ENCODE data around the gene APOC3. TPM values are rescaled to one million over a fixed set of nuclear protein-coding genes. Genes with fewer than 3 reads are reported as not detected.
A peak's percentile ranks its signal among the peaks of the same experiment; 100 is the strongest.

The APOC3 gene
- total and polyA plus RNA-seq, 4 donors: 0.14 to 2.3 TPM; not detected in 2

GRCh38 chr11:116866804-116867455 lies 37.2 kb downstream of the APOC3 start:
- no peaks in the 10 kb centered on the region for H3K9me3 ChIP-seq (ENCODE audit: control insufficient read depth in 4 of 4, insufficient read depth in 3 of 4, low read length in 3 of 4)
- DNase-seq: no peak
- H3K36me3 ChIP-seq (ENCODE audit: control insufficient read depth in 4 of 4, insufficient read depth in 4 of 4, low read length in 4 of 4): peaks cover 29 to 50% (median 38%) of the 10 kb centered on the region in 4 donors
- no peak for TF ChIP-seq CTCF (IDR thresholded peaks at IDR 0.05; ENCODE audit: control extremely low read depth, extremely low read depth)
- no peak overlapping the region for H3K4me3 ChIP-seq
- H3K9ac ChIP-seq (ENCODE audit: insufficient read depth in 1 of 2, low read length in 2 of 2): no peak overlapping the region
- peaks cover 0 to 11% (median 0%) of the 10 kb centered on the region in 5 donors for H3K4me1 ChIP-seq (ENCODE audit: control insufficient read depth in 5 of 5, insufficient read depth in 5 of 5, low read length in 5 of 5)
- 95% methylated on average over 6 of the region's 6 CpGs for WGBS, 2 donors
- H3K27me3 ChIP-seq (ENCODE audit: control insufficient read depth in 3 of 3, insufficient read depth in 3 of 3, low read length in 2 of 3): no peaks in the 10 kb centered on the region
- H3K27ac ChIP-seq (ENCODE audit: low read depth in 1 of 2, low read length in 1 of 2): peak overlapping the region in 1 of 2 donors; percentile 13
- ATAC-seq (ENCODE audit: insufficient read depth, low FRiP score): no peak

- DNase-seq: no peak
- Histone ChIP-seq H3K27me3 (ENCODE audit: control insufficient read depth in 3 of 3, insufficient read depth in 3 of 3, low read length in 2 of 3) (no peaks in the 10 kb centered on the region), H3K36me3 (ENCODE audit: control insufficient read depth in 4 of 4, insufficient read depth in 4 of 4, low read length in 4 of 4) (peaks cover 29 to 50% (median 33%) of the 10 kb centered on the region in 4 donors), H3K4me3 (no peak overlapping the region), H3K27ac (ENCODE audit: low read depth in 1 of 2, low read length in 1 of 2) (peak overlapping the region in 1 of 2 donors; percentile 55), H3K9me3 (ENCODE audit: control insufficient read depth in 4 of 4, insufficient read depth in 3 of 4, low read length in 3 of 4) (no peaks in the 10 kb centered on the region), H3K9ac (ENCODE audit: insufficient read depth in 1 of 2, low read length in 2 of 2) (no peak overlapping the region), H3K4me1 (ENCODE audit: control insufficient read depth in 5 of 5, insufficient read depth in 5 of 5, low read length in 5 of 5) (peaks cover 0 to 11% (median 0%) of the 10 kb centered on the region in 5 donors)
- 96 to 97% methylated on average over 11 of the region's 11 CpGs for WGBS, 2 donors
- no peak for TF ChIP-seq CTCF (IDR thresholded peaks at IDR 0.05; ENCODE audit: control extremely low read depth, extremely low read depth)
- ATAC-seq (ENCODE audit: insufficient read depth, low FRiP score): no peak
Measured at GRCh38 chr11:116867619-116868018, 37.9 kb downstream of the APOC3 start.

GRCh38 chr11:116868066-116868465 lies 38.4 kb downstream of the APOC3 start:
- Histone ChIP-seq H3K36me3 (ENCODE audit: control insufficient read depth in 4 of 4, insufficient read depth in 4 of 4, low read length in 4 of 4) (peaks cover 33 to 50% (median 36%) of the 10 kb centered on the region in 4 donors), H3K9me3 (ENCODE audit: control insufficient read depth in 4 of 4, insufficient read depth in 3 of 4, low read length in 3 of 4) (no peaks in the 10 kb centered on the region), H3K27ac (ENCODE audit: low read depth in 1 of 2, low read length in 1 of 2) (peak overlapping the region in 1 of 2 donors; percentile 55), H3K4me1 (ENCODE audit: control insufficient read depth in 5 of 5, insufficient read depth in 5 of 5, low read length in 5 of 5) (peaks cover 0 to 12% (median 0%) of the 10 kb centered on the region in 5 donors), H3K4me3 (no peak overlapping the region), H3K27me3 (ENCODE audit: control insufficient read depth in 3 of 3, insufficient read depth in 3 of 3, low read length in 2 of 3) (no peaks in the 10 kb centered on the region), H3K9ac (ENCODE audit: insufficient read depth in 1 of 2, low read length in 2 of 2) (no peak overlapping the region)
- TF ChIP-seq CTCF (IDR thresholded peaks at IDR 0.05; ENCODE audit: control extremely low read depth, extremely low read depth): no peak
- no peak for DNase-seq
- ATAC-seq (ENCODE audit: insufficient read depth, low FRiP score): no peak
- 88 to 91% methylated on average over 3 of the region's 3 CpGs for WGBS, 2 donors

Measured in lung (tissue), 12 donors.